ENCODE data around the gene TPCN1. TPM values are rescaled to one million over a fixed set of nuclear protein-coding genes. Genes with fewer than 3 reads are reported as not detected.

TPCN1 gene
- total RNA-seq, 2 donors from 2014 or later, result 18.9 to 30.8 TPM

DNA sequence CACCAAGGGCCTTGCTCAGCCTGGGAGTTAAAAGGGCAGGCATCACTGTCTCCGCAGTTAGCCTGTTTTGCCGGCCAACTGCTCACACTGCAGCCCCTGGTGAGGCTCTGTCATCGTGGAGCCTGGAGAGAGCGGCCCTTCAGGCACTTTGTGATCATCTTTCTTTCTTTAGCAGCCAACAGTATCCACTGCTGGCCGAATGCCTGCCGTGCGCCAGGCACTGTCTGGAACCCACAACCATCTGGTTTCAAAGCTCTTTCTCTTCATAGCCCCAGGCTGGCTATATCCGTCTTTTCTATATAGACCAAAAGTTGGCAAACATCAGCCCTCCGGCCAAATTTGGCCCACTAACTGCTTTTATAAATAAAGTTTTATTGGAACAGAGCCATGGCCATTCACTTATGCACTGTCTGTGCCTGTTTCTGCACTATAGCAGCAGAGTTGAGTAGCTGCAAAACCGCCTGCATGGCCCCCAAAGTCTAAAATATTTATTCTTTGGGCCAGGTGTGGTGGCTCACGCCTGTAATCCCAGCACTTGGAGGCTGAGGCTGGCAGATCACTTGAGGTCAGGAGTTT, 84.1 kb downstream of the TPCN1 start:
- Mint-ChIP-seq H3K27ac (no peak overlapping the region), H3K4me1 (peaks cover 8% of the 10 kb centered on the region), H3K9me3 (peaks cover 1% of the 10 kb centered on the region), H3K36me3 (ENCODE audit: low read depth) (peaks cover 1% of the 10 kb centered on the region), H3K4me3 (no peak overlapping the region), H3K27me3 (ENCODE audit: insufficient read depth) (no peaks in the 10 kb centered on the region)
- no peaks in the 10 kb centered on the region for H3K4me1 ChIP-seq (ENCODE audit: control insufficient read depth, insufficient read depth, low read length)
- H3K4me3 ChIP-seq (ENCODE audit: low read length), result no peak overlapping the region
- no peak for DNase-seq
- H3K27me3 ChIP-seq (ENCODE audit: control insufficient read depth, insufficient read depth, low read length, poor library complexity, severe bottlenecking), result no peaks in the 10 kb centered on the region
- 91 to 95% methylated on average over 7 to 11 of the region's 11 CpGs for WGBS, 2 experiments (ENCODE audit: insufficient coverage in 1 of 2, insufficient read length in 1 of 2)
- H3K36me3 ChIP-seq (ENCODE audit: control insufficient read depth, insufficient read depth, low read length), result peaks cover 5% of the 10 kb centered on the region
- H3K9me3 ChIP-seq (ENCODE audit: control insufficient read depth, low read length), result no peaks in the 10 kb centered on the region
- no peak overlapping the region for H3K9ac ChIP-seq (ENCODE audit: extremely low read depth, low read length, poor library complexity, severe bottlenecking)
- H3K27ac ChIP-seq (ENCODE audit: low read depth, low read length), result no peak overlapping the region
- TF ChIP-seq, protein P1, sequence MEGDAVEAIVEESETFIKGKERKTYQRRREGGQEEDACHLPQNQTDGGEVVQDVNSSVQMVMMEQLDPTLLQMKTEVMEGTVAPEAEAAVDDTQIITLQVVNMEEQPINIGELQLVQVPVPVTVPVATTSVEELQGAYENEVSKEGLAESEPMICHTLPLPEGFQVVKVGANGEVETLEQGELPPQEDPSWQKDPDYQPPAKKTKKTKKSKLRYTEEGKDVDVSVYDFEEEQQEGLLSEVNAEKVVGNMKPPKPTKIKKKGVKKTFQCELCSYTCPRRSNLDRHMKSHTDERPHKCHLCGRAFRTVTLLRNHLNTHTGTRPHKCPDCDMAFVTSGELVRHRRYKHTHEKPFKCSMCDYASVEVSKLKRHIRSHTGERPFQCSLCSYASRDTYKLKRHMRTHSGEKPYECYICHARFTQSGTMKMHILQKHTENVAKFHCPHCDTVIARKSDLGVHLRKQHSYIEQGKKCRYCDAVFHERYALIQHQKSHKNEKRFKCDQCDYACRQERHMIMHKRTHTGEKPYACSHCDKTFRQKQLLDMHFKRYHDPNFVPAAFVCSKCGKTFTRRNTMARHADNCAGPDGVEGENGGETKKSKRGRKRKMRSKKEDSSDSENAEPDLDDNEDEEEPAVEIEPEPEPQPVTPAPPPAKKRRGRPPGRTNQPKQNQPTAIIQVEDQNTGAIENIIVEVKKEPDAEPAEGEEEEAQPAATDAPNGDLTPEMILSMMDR (conservative IDR thresholded peaks at IDR 0.05), result no peak

DNA sequence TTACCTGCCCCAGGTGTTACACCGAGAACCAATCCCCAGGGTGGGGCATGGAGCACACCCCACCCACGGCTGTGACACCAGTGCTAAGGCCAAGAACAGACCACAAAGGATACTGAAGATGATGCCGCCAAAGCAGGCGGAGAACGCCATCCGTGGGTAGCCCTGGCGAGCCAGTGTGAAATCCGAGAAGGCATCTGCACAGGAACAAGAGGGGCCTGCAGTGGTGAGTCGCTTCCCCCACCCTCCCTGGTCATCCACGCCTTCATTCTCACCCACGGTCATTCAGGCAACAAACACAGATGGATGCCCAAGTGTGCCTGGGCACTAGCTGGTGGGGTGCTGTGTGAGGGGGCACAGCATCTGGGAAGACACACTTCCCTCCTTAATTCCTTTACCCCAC, 85.1 kb downstream of the TPCN1 start:
- no peak overlapping the region for H3K27ac ChIP-seq (ENCODE audit: low read depth, low read length)
- no peak overlapping the region for H3K27ac Mint-ChIP-seq
- peaks cover 6% of the 10 kb centered on the region for H3K36me3 Mint-ChIP-seq (ENCODE audit: low read depth)
- H3K4me3 ChIP-seq (ENCODE audit: low read length), result no peak overlapping the region
- peak; percentile 69 for DNase-seq
- 88 to 91% methylated on average over 11 of the region's 11 CpGs for WGBS, 2 experiments (ENCODE audit: insufficient coverage in 1 of 2, insufficient read length in 1 of 2)
- no peaks in the 10 kb centered on the region for H3K9me3 ChIP-seq (ENCODE audit: control insufficient read depth, low read length)
- peaks cover 8% of the 10 kb centered on the region for H3K4me1 Mint-ChIP-seq
- H3K36me3 ChIP-seq (ENCODE audit: control insufficient read depth, insufficient read depth, low read length), result peaks cover 5% of the 10 kb centered on the region
- no peaks in the 10 kb centered on the region for H3K27me3 Mint-ChIP-seq (ENCODE audit: insufficient read depth)
- H3K9me3 Mint-ChIP-seq, result peaks cover 3% of the 10 kb centered on the region
- no peak overlapping the region for H3K9ac ChIP-seq (ENCODE audit: extremely low read depth, low read length, poor library complexity, severe bottlenecking)
- no peaks in the 10 kb centered on the region for H3K27me3 ChIP-seq (ENCODE audit: control insufficient read depth, insufficient read depth, low read length, poor library complexity, severe bottlenecking)
- TF ChIP-seq, protein P1 (conservative IDR thresholded peaks at IDR 0.05), result no peak
- no peak overlapping the region for H3K4me3 Mint-ChIP-seq
- H3K4me1 ChIP-seq (ENCODE audit: control insufficient read depth, insufficient read depth, low read length), result no peaks in the 10 kb centered on the region

GRCh38 chr12:113310489-113310888, 89.2 kb downstream of the TPCN1 start:
- peak; percentile 79 for DNase-seq
- WGBS, 2 experiments (ENCODE audit: insufficient coverage in 1 of 2, insufficient read length in 1 of 2), result 91 to 100% methylated on average over 1 of the region's 1 CpG
- Mint-ChIP-seq H3K27ac (no peak overlapping the region), H3K4me1 (no peaks in the 10 kb centered on the region), H3K4me3 (no peak overlapping the region), H3K27me3 (ENCODE audit: insufficient read depth) (no peaks in the 10 kb centered on the region), H3K9me3 (peaks cover 3% of the 10 kb centered on the region), H3K36me3 (ENCODE audit: low read depth) (peaks cover 6% of the 10 kb centered on the region)
- TF ChIP-seq, protein P1 (conservative IDR thresholded peaks at IDR 0.05), result peak; percentile 39
- Histone ChIP-seq H3K9me3 (ENCODE audit: control insufficient read depth, low read length) (no peaks in the 10 kb centered on the region), H3K36me3 (ENCODE audit: control insufficient read depth, insufficient read depth, low read length) (peaks cover 5% of the 10 kb centered on the region), H3K9ac (ENCODE audit: extremely low read depth, low read length, poor library complexity, severe bottlenecking) (no peak overlapping the region), H3K27me3 (ENCODE audit: control insufficient read depth, insufficient read depth, low read length, poor library complexity, severe bottlenecking) (no peaks in the 10 kb centered on the region), H3K27ac (ENCODE audit: low read depth, low read length) (no peak overlapping the region), H3K4me3 (ENCODE audit: low read length) (no peak overlapping the region), H3K4me1 (ENCODE audit: control insufficient read depth, insufficient read depth, low read length) (no peaks in the 10 kb centered on the region)

Data from endodermal cell (in vitro differentiated cells).